ENCODE data around the gene MARK4.
"Not testable (repeated sequence)": the region's sequence is repeated elsewhere in the genome, so short reads cannot be mapped to it uniquely, and the experiment has no call there.

MARK4 gene

GRCh38 chr19:45222724-45223123 is 28.3 kb upstream of the MARK4 start:
- TF ChIP-seq CTCF (IDR thresholded peaks at IDR 0.05; ENCODE audit: low read length, missing control alignments), result no peak
- no peak overlapping the region for H3K4me3 ChIP-seq (replicated peaks; ENCODE audit: low read depth, low read length)
- DNase-seq (ENCODE audit: low read depth), result no peak

- no peak for TF ChIP-seq CTCF (IDR thresholded peaks at IDR 0.05; ENCODE audit: low read length, missing control alignments)
- no peak for DNase-seq (ENCODE audit: low read depth)
- no peak overlapping the region for H3K4me3 ChIP-seq (replicated peaks; ENCODE audit: low read depth, low read length)
These were observed 27.2 kb upstream of the MARK4 start for GRCh38 chr19:45223879-45224278.

GRCh38 chr19:45224645-45225044 is 26.4 kb upstream of the MARK4 start:
- DNase-seq (ENCODE audit: low read depth), result no peak
- TF ChIP-seq CTCF (IDR thresholded peaks at IDR 0.05; ENCODE audit: low read length, missing control alignments), result no peak
- H3K4me3 ChIP-seq (replicated peaks; ENCODE audit: low read depth, low read length), result no peak overlapping the region

GRCh38 chr19:45229056-45229455 is 22.0 kb upstream of the MARK4 start:
- H3K4me3 ChIP-seq (replicated peaks; ENCODE audit: low read depth, low read length); DNase-seq (ENCODE audit: low read depth): not testable (repeated sequence)

GRCh38 chr19:45231891-45232290 is 19.2 kb upstream of the MARK4 start:
- TF ChIP-seq CTCF (IDR thresholded peaks at IDR 0.05; ENCODE audit: low read length, missing control alignments), result no peak
- no peak for DNase-seq (ENCODE audit: low read depth)
- no peak overlapping the region for H3K4me3 ChIP-seq (replicated peaks; ENCODE audit: low read depth, low read length)

- no peak for DNase-seq (ENCODE audit: low read depth)
- H3K4me3 ChIP-seq (replicated peaks; ENCODE audit: low read depth, low read length), result no peak overlapping the region
- TF ChIP-seq CTCF (IDR thresholded peaks at IDR 0.05; ENCODE audit: low read length, missing control alignments), result no peak
These were observed 16.8 kb upstream of the MARK4 start for GRCh38 chr19:45234089-45234869.

- TF ChIP-seq CTCF (IDR thresholded peaks at IDR 0.05; ENCODE audit: low read length, missing control alignments), result no peak
- DNase-seq (ENCODE audit: low read depth), result no peak
- no peak overlapping the region for H3K4me3 ChIP-seq (replicated peaks; ENCODE audit: low read depth, low read length)
These were observed 15.6 kb upstream of the MARK4 start for GRCh38 chr19:45235485-45235884.
